GM19193 (cell line): ENCODE data around the gene ZNF776.

Experiments
- POLR2A ChIP-seq: IDR thresholded peaks from 4 replicates; pipeline ENCODE4 v1.6.1; 2011; ENCODE audit not compliant: insufficient read depth, insufficient read length; ENCODE audit errors: extremely low read depth

Gene ZNF776

GRCh38 chr19:57769345-57770131 is 22.9 kb downstream of the ZNF776 start, which contains the start of gene ZNF586:
Gene ZNF586 (plus strand): TSS chr19:57769676. CDS start chr19:57769843, 167 bp downstream.
- TF ChIP-seq POLR2A, result peak; percentile 85

- no peak for TF ChIP-seq POLR2A
Measured at GRCh38 chr19:57771417-57771816, 24.8 kb downstream of the ZNF776 start.

GRCh38 chr19:57773488-57773887 is 26.9 kb downstream of the ZNF776 start:
- no peak for TF ChIP-seq POLR2A

GRCh38 chr19:57776764-57777296 is 30.2 kb downstream of the ZNF776 start:
- TF ChIP-seq POLR2A, result no peak

GRCh38 chr19:57778336-57778735 is 31.7 kb downstream of the ZNF776 start:
- TF ChIP-seq POLR2A, result no peak

GRCh38 chr19:57779220-57779845 is 32.7 kb downstream of the ZNF776 start:
- TF ChIP-seq POLR2A, result no peak

- no peak for TF ChIP-seq POLR2A
Measured at GRCh38 chr19:57786286-57786685, 39.7 kb downstream of the ZNF776 start.

- no peak for TF ChIP-seq POLR2A
Measured at GRCh38 chr19:57786906-57787305, 40.3 kb downstream of the ZNF776 start.

- no peak for TF ChIP-seq POLR2A
Measured at GRCh38 chr19:57788114-57788692, 41.6 kb downstream of the ZNF776 start.

GRCh38 chr19:57789288-57789687 is 42.7 kb downstream of the ZNF776 start:
- TF ChIP-seq POLR2A, result no peak

- no peak for TF ChIP-seq POLR2A
Measured at GRCh38 chr19:57800696-57801095, 54.1 kb downstream of the ZNF776 start.

GRCh38 chr19:57802269-57802668 is 55.7 kb downstream of the ZNF776 start:
- no peak for TF ChIP-seq POLR2A

GRCh38 chr19:57803265-57803593 is 56.6 kb downstream of the ZNF776 start:
- TF ChIP-seq POLR2A, result no peak

GRCh38 chr19:57803594-57804325 is 57.1 kb downstream of the ZNF776 start:
- TF ChIP-seq POLR2A, result no peak

- TF ChIP-seq POLR2A, result no peak
Measured at GRCh38 chr19:57807541-57807940, 60.9 kb downstream of the ZNF776 start.
